Cardiac atrium fibroblast (primary cell): ENCODE results near the gene MYRF. TPM values are rescaled to one million over a fixed set of nuclear protein-coding genes. Genes with fewer than 3 reads are reported as not detected.

Experiments
- total RNA-seq: library from RNA; depleted of rRNA; stranded (reverse); fragments of >200 nt; gene quantifications from 2 replicates; pipeline ENCODE4 v1.2.3, GENCODE V29; 2015

The MYRF gene
- total RNA-seq, result 2.3 and 3.4 TPM in 2 replicates

GRCh38 chr11:61752117-61752924 is at the start of gene MYRF:
Gene MYRF (plus strand): TSS chr11:61752636. CDS start chr11:61752745, 109 bp downstream.

GRCh38 chr11:61792310-61793082 is 40.1 kb downstream of the MYRF start, which contains the start of the genes FEN1 and TMEM258:
Gene FEN1 (plus strand): TSS chr11:61792911. CDS start chr11:61795362, 2,451 bp downstream.
Gene TMEM258 (minus strand): TSS chr11:61792599. CDS start chr11:61792558, 41 bp downstream.

GRCh38 chr11:61816736-61817455 is 64.5 kb downstream of the MYRF start, which contains the start of gene FADS1:
Gene FADS1 (minus strand): TSS chr11:61817003. CDS start chr11:61816929, 74 bp downstream.

GRCh38 chr11:61827571-61828378 is 75.3 kb downstream of the MYRF start, which contains the start of gene FADS2:
Gene FADS2 (plus strand): TSS chr11:61828300. CDS start chr11:61828391, 91 bp downstream.

Other genes with a start within 250 kb of the MYRF start
- not detected in 2 replicates for gene LRRC10B, start 243.9 kb upstream of the MYRF start, total RNA-seq
- gene SYT7, start 171.6 kb upstream of the MYRF start, total RNA-seq, result 0.54 and 0.97 TPM in 2 replicates
- 1.3 and 1.8 TPM in 2 replicates for gene DAGLA, start 72.2 kb upstream of the MYRF start, total RNA-seq
- gene TMEM258, start 40.0 kb downstream of the MYRF start, total RNA-seq, result 74.9 and 75.2 TPM in 2 replicates
- gene FEN1, start 40.3 kb downstream of the MYRF start, total RNA-seq, result 12.5 and 19.0 TPM in 2 replicates
- 57.9 and 122 TPM in 2 replicates for gene FADS1, start 64.4 kb downstream of the MYRF start, total RNA-seq
- 156 and 443 TPM in 2 replicates for gene FADS2, start 75.7 kb downstream of the MYRF start, total RNA-seq
- 157 and 201 TPM in 2 replicates for gene FADS3, start 138.9 kb downstream of the MYRF start, total RNA-seq
- gene RAB3IL1, start 164.9 kb downstream of the MYRF start, total RNA-seq, result 3.9 and 7.2 TPM in 2 replicates
- gene BEST1, start 197.7 kb downstream of the MYRF start, total RNA-seq, result 0.97 and 3.4 TPM in 2 replicates
- gene FTH1, start 215.0 kb downstream of the MYRF start, total RNA-seq, result 1,492 and 3,687 TPM in 2 replicates